GM10847 (cell line): Measurements from ENCODE around the gene GPAM.
A peak's percentile ranks its signal among the peaks of the same experiment; 100 is the strongest.

Experiments used
- POLR2A ChIP-seq: IDR thresholded peaks from 2 replicates; pipeline ENCODE4 v1.6.1; 2011; ENCODE audit not compliant: insufficient read length; ENCODE audit errors: extremely low read depth

GPAM gene, protein sequence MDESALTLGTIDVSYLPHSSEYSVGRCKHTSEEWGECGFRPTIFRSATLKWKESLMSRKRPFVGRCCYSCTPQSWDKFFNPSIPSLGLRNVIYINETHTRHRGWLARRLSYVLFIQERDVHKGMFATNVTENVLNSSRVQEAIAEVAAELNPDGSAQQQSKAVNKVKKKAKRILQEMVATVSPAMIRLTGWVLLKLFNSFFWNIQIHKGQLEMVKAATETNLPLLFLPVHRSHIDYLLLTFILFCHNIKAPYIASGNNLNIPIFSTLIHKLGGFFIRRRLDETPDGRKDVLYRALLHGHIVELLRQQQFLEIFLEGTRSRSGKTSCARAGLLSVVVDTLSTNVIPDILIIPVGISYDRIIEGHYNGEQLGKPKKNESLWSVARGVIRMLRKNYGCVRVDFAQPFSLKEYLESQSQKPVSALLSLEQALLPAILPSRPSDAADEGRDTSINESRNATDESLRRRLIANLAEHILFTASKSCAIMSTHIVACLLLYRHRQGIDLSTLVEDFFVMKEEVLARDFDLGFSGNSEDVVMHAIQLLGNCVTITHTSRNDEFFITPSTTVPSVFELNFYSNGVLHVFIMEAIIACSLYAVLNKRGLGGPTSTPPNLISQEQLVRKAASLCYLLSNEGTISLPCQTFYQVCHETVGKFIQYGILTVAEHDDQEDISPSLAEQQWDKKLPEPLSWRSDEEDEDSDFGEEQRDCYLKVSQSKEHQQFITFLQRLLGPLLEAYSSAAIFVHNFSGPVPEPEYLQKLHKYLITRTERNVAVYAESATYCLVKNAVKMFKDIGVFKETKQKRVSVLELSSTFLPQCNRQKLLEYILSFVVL

DNA sequence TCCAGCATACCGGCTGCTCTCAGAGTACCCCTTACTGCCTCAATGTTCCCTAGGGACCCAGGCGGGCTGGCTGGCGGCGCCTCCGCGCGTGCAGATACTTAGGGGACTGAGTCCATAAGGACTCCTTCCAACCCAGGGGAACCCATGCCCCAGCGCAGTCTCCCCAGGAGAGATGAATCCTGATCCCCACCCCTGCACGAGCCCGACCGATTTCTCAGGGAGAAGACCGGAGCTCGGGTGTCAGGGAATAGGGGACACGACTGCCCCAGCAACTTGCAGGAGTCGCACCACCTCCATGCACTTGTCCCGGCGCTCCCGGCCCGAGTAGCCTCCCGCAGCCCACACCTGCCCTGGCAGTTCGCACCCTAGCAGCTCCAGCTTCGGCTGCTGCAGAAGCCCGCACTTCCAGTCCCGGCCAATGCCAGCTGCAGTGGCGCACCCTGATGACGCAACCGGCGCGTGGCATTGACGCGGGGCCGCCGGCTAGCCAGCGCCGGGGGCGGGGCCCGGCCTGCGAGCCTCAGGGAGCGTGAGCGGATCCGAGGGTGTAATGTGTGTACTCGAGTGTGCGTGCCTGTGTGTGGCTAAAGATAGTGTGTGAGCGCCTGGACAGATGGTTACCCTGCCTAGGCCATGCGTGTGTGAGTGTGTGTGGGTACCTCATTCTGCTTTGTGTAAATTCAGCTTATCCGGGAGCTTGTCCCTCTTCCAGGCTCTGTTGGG lies at the start of gene GPAM:
TSS of gene GPAM (minus strand) at position 437 of the 723 bp plus-strand sequence. CDS start 1,981 bp downstream, outside the sequence.
- peak; percentile 85 for TF ChIP-seq POLR2A

- no peak for TF ChIP-seq POLR2A
Observed at GRCh38 chr10:112232670-112233069, 49.1 kb upstream of the GPAM start.

DNA sequence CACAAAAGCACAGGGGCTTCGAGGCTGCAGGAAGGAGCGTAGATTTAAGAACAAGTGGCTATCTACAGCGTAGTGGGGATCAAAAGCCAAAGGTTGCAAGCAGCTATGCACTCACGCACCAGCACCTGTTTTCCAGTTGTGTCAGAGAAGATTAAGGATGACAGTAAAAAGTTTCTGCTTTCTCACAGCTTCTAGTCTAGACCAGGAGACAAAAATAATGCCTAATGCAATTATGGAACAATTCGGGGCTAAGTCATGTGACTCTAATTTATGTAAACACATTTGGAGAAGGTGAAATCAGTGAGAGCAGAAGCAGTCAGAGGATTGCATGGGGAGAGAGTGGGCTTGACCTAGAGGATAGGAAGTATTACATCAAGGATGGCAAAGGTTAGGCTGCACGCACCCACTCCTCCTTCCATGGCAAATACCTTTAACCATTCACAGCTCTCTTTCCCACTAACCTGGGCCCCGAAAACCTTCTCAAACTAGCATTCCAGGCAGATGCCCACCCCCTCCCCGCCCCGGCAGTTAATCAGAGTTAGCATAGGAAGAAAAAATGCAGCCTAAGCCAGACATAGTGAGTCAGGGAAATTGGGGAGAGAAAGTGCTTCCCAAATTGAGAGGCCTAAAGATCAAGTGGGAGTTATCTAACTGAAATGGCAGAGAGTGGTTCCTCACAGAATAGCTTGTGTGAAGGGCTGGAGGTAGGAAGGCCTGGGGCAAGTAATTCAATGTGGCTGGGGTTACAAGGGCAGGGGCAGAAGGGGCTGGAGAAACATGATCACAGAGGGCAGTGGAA lies 48.2 kb upstream of the GPAM start:
- no peak for TF ChIP-seq POLR2A

DNA sequence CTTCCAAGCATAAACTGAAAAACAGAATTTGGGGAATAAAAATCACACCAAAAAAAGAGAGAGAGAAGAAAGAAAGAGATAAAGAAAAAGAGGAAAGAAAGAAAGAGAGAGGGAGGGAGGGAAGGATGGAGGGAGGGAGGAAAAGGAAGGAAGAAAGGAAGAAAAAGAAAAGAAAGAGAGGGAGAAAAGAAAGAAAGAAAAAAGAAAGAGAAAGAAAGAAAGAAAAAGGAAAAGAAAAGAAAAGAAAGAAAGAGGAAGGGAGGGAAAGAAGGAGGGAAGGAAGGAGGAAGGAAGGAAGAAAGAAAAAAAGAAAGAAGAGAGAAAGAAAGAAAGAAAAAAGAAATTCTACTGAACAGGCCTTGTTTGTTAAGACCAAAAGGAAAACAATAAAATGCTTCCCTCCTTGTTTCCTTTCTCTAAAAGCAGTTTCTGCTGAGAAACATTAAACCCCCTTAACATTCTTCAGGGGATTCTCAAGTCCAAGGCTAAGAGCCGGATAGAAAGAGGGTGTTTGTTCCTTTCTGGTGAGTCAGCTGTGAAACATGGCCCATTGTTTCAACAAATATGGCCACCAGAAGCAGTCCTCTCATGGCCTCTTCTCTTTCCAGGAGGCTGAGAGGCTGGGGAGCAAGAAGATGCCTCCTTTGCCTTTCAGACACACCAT lies 46.9 kb upstream of the GPAM start:
- TF ChIP-seq POLR2A: no peak

GRCh38 chr10:112229901-112230300 lies 46.3 kb upstream of the GPAM start:
- no peak for TF ChIP-seq POLR2A

GRCh38 chr10:112229096-112229495 lies 45.5 kb upstream of the GPAM start:
- TF ChIP-seq POLR2A: no peak

- TF ChIP-seq POLR2A: no peak
Observed at GRCh38 chr10:112227331-112227987, 43.9 kb upstream of the GPAM start.

- TF ChIP-seq POLR2A: no peak
Observed at GRCh38 chr10:112226439-112227248, 43.1 kb upstream of the GPAM start.

GRCh38 chr10:112225771-112226438 lies 42.3 kb upstream of the GPAM start:
- TF ChIP-seq POLR2A: no peak

GRCh38 chr10:112224933-112225529 lies 41.5 kb upstream of the GPAM start:
- no peak for TF ChIP-seq POLR2A

GRCh38 chr10:112223725-112224124 lies 40.2 kb upstream of the GPAM start:
- no peak for TF ChIP-seq POLR2A

DNA sequence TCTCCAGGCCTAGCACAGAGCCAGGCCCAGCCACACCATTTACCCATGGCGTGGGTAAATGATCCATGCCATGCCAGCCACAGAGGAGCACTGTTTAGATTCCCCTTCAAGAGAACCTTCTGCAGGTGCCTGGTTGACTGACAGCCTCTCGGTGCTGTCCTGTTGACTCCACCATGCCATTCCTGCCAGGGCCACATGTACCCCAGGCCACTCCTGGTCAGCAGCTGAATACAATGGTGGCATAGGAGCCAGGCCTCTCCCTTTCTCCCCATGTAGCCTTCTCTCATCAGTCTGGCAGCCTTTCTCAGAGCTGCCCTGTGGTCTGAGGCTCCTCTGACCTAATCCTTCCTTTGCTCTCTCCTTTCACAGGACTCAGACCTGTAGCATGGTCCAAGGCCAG lies 39.2 kb upstream of the GPAM start:
- TF ChIP-seq POLR2A: no peak
